SK-N-DZ (cell line): ENCODE measurements around the gene MYO1B.

Experiments
- DNase-seq: peaks from one replicate; pipeline ENCODE4 v3.0.0-alpha.2; 2015; ENCODE audit warnings: low spot score

MYO1B gene

DNA sequence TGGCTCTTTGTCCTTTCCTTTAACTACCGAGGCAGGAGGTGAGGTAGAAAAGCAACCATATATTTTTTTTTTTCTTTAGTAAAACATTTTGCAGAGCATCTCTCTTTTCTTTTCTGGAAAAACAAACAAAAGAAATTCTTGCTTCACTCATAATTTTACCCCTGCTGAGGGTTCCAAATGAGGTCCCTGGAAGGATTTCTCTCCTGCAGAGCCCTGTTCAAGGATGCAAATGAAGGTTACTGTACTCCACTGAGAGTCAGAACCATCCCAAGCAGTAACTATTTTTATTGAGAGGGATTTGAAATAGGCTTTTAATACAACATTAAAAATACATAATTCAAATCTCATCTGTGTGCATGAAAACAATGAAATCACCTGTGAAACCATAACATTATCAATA, 19.5 kb upstream of the MYO1B start:
- no peak for DNase-seq

- DNase-seq = no peak
Observed at GRCh38 chr2:191226196-191226595, 19.0 kb upstream of the MYO1B start.

DNA sequence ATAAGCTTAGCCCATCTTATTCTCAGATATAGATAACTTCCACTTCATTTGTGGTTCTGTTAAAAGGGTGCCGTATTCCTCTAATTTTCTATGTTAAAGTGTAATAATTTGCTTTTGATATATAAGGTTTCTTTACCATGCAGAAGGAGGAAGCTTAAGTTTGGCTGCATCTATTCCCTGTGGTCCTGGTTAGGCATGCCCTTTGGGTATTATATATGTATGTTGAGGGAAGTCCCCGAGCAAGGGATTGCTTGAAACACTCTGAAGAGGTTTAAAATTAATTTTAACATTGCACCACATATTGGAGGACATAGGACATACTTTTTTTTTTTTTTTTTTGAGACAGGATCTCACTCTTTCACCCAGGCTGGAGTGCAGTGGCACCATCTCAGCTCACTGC, 16.9 kb upstream of the MYO1B start:
- no peak for DNase-seq

DNA sequence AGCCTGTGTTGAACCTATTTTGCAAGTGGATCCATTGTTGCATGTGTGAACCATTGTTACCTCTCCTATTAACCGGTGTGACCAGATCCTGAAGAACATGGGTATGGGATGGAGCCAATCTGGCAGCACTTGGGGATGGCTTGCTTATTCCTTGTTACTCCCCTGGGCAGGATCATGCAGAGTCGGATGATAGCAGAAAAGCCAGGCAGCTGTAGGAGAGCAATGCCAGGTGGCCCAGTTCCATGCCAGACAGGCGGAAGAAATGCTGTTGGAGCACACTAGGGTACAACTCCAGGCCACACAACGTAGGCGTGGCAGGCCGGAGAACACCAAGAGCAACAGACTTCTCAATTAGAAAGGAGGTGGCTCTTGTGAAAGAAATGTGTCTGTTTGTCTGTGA, 16.3 kb upstream of the MYO1B start:
- no peak for DNase-seq

DNA sequence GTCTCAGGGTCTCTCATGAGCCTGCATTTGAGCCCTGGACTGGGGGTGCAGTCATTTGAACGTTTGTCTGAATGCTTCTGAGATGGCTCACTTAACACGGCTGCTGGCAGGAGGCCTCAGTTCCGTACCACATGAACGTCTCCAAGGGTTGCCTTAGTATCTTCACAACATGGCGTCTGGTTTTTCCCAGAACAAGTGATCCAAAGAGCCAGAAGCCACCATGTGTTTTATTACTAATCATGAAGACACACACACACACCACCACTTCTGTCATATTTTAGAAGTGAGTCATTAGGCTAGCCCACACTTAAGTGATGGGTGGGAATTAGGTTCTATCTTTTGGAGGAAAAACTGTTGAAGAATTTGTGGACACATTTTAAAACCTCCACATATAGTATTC, 15.0 kb upstream of the MYO1B start:
- no peak for DNase-seq

- no peak for DNase-seq
Observed at GRCh38 chr2:191231995-191232394, 13.2 kb upstream of the MYO1B start.

DNA sequence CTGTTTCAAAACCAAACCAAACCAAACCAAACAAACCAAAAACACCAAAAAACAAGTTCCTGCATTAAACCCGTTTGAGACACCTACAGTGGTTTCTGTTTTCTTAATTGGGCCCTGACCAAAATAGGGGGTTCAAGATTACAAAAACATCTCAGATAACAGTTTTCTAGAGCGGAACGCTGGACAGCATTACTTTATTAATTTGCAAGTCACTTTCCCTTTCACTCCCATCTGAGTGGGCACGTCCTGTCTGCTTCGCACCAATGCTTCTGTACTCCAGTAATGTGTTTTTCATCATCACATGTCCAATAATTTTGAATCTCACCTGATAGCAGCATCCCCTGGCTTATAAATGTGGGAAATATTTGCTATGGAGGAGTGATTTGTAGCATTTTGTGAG, 11.7 kb upstream of the MYO1B start:
- DNase-seq = no peak

DNA sequence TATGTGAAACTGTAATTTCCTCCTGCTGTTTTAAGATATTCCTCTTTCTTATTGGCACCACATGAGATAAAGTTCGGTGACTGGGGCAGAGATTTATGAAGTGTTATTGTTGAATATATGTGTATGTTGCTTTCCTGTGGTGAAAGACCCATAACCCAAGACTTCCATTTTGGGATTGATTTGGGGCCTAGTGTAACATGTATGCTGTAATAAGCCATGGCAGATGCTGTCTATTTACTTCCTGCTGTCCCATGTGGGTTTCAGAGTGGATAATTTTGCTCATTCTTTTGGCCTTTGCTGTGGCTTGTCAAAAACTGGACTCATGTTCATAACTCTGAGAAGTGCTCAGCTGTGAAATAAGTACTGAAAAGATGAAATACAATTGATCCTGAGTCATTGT, 10.8 kb upstream of the MYO1B start:
- DNase-seq = no peak

DNA sequence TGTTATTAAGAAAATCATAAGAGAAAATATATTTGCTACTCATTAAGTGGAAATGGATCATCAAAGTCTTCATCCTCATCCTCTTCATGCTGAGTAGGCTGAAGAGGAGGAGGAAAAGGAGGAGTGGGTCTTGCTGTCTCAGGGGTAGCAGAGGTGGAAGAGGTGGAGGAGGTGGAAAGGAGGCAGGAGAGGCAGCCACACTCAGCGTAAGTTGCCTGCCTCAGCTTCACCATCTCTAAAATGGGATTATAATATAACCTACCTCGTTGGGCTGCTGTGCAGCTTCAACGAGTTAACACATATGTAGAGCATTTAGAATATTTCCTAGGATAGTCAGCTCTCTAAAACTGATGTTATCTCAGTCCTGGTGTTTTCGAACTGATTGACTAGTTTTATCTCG, 4.3 kb upstream of the MYO1B start:
- no peak for DNase-seq

GRCh38 chr2:191241418-191241817, 3.8 kb upstream of the MYO1B start:
- no peak for DNase-seq

- no peak for DNase-seq
Observed at GRCh38 chr2:191243154-191243553, 2.0 kb upstream of the MYO1B start.

DNA sequence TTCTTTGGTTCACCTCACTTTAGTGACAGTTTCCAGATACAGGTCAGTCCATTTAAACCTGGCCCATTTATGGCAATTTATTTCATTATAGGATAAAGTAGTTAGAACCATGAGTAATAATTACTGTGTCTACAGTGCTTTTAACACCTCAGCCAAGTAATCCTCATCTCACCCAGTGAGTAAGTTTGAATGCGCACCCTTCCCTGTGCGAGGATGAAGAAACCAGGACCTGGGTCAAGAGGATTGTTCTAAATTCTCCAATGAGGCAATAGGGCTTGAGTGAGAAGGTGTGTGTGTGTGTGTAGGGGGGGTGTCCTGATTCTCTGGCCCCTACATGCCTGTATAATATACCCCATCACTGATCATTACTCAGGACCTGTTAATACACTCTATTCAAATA, 854 bp upstream of the MYO1B start:
- no peak for DNase-seq

- DNase-seq = peak; percentile 83
Observed at GRCh38 chr2:191245869-191246531, 796 bp downstream of the MYO1B start.

GRCh38 chr2:191246820-191247380, 1.7 kb downstream of the MYO1B start:
- DNase-seq = no peak

DNA sequence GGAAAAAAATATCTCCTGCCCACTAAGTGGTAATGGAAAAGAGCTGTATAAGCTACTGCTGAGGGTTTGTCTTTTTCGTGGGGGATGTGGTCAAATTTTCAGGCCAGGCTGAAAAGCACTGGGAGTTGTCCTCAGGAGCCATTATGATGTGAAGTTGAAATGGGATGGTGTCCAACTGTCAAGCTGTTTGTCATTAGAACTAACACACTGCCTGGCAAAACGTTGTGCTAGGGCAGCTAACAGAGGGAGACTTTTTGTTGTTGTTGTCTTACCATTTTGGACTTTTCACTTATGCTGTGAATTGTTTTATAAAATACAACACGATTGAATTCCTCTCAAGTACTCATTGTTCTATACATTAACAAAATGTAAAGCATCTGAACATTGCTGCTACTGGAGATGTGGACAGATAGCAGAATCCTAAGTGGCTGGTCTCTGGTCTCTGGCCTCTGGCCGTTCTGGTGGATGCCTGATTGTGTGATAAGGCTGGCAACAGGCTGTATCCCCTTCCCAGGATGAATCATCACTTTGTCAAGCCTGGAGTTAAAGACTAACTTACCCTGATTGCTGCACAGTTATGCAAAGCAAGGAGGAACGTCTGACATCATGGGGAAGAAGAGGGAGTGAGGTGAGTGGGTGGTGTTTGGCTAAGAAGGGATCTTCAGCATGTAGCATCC, 2.3 kb downstream of the MYO1B start:
- DNase-seq = peak; percentile 85

DNA sequence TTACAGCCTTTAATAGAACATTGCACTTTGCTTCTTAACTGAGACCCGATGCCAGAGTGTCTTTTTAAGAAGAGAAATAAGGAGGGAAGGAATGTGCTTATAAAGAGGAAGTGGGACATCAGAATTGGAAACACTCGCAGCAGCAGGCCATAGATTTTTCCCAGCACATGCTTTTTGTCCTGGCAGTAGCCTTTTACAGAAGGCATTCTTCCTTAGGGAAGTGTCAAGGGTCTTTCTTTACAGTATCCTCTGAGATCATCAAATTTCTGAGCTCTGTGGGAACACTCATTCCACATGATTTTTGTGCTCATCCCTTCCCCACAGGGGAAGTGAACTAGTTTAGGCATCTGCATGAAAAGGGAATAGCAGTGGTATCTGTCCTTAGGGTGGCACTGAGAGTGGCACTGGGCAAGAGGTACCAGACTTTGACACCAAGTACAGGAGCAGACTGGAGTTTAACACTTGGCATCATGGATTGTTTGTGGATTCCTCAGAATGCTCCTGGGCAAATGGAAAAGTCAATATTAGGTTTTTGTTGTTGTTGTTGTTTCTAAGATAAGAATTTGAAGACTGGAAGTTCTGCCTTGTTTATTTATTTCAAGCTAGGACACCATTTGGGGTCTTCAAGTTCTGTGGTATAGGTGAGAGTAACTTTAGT, 4.1 kb downstream of the MYO1B start:
- DNase-seq = no peak

GRCh38 chr2:191250400-191250799, 5.2 kb downstream of the MYO1B start:
- DNase-seq = no peak

- DNase-seq = peak; percentile 43
Observed at GRCh38 chr2:191250986-191251385, 5.8 kb downstream of the MYO1B start.

- DNase-seq = no peak
Observed at GRCh38 chr2:191252699-191253098, 7.5 kb downstream of the MYO1B start.

DNA sequence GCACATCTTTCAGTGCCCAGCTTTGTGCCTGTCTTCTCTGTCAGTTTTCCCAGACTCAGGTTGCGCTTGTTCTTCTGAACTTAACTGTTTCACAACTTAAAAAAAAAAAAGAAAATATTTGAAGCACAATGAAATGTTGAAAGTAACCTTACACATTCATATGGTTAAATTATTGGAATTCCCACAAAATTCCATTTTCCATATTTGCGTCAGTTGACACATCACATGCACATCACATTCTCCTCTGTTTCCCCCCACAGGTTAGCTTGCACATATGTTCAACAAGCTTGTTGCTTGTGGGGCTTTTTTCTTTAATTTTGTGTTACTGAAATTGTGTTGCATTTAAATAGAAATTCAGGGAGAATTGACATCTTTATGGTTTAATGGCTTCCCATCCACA, 8.3 kb downstream of the MYO1B start:
- no peak for DNase-seq

- no peak for DNase-seq
Observed at GRCh38 chr2:191255271-191255670, 10.1 kb downstream of the MYO1B start.

DNA sequence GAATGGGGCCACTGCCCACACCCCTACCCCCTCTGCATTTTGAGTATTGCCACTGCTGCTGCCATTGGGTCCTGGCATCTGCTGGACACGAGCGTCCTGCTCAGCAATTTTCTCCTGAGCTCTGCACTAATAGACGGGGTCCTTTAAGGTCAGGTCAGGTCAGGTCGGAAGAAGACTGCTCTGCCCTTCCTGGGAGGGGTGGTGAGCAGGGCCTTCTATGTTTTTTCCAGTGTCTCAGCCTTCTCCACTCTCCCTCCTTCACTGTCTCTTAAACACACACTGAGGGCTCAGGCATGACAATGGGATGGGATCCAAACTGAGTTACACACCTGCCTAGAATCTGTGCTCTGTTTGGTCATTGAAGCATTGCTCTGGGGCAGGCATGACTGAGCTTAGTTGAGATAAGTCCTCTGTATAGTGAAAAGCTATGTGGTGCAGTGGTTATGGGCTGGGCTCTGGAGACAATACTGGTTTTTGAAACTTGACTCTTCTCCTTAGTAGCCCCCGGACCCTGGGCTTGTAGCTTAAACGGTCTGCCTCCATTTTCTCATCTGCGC, 10.6 kb downstream of the MYO1B start:
- DNase-seq = no peak
